Panc1 (cell line): Measurements from ENCODE around the gene PLPP7. TPM values are rescaled to one million over a fixed set of nuclear protein-coding genes. Genes with fewer than 3 reads are reported as not detected.

Experiments used
- ATAC-seq: fragments of 200-7000 bp; cut with Tn5 transposase; 2 replicates; pipeline ENCODE4 v1.9.1; 2020; ENCODE audit warnings: mild to moderate bottlenecking, moderate library complexity
- BruUV-seq: library from RNA; stranded (reverse); fragments of 400-500 nt; replicated peaks from 2 replicates; lab custom pipeline; 2021; lab: Mats Ljungman, UMichigan
- CTCF ChIA-PET: fragments of 300-600 bp; sonication (Branson Sonifier 250); formaldehyde crosslinking; loops from one replicate; lab custom pipeline; 2022; ENCODE audit warnings: antibody characterized with exemption; lab: Charles Lee
- POLR2A ChIA-PET: fragments of 300-600 bp; sonication (Branson Sonifier 250); formaldehyde crosslinking; loops from one replicate; lab custom pipeline; 2022; ENCODE audit warnings: antibody characterized with exemption; lab: Charles Lee
- DNase-seq: peaks from one replicate; pipeline ENCODE4 v3.0.0-alpha.2; 2010; ENCODE audit warnings: low read depth, low spot score
- H3K27ac ChIP-seq: 2 replicates; pipeline ENCODE4 v1.5.1; 2011; ENCODE audit warnings: mild to moderate bottlenecking, low read length, inconsistent platforms
- H3K27me3 ChIP-seq: fragments of 200-500 bp; sonication (Bioruptor generic); 2 replicates; pipeline ENCODE4 v1.6.0; 2014; ENCODE audit warnings: low read length, inconsistent platforms; ENCODE audit not compliant: control insufficient read depth, insufficient read depth
- H3K36me3 ChIP-seq: fragments of 200-500 bp; sonication (Bioruptor generic); 2 replicates; pipeline ENCODE4 v1.5.1; 2014; ENCODE audit warnings: inconsistent platforms, mild to moderate bottlenecking, low read length, moderate library complexity; ENCODE audit not compliant: control insufficient read depth, insufficient read depth
- H3K4me1 ChIP-seq: 2 replicates; pipeline ENCODE4 v1.5.1; 2011; ENCODE audit warnings: inconsistent platforms, mild to moderate bottlenecking, low read length, moderate library complexity; ENCODE audit not compliant: control insufficient read depth, insufficient read depth
- H3K4me3 ChIP-seq, 2 experiments: 2 replicates each; pipeline ENCODE4 v1.5.1; 2011 to 2012; ENCODE audit warnings: low read depth in 2 of 2, low read length in 2 of 2, mild to moderate bottlenecking in 2 of 2, inconsistent platforms in 1 of 2, moderate library complexity in 1 of 2
- H3K9me3 ChIP-seq: fragments of 200-500 bp; sonication (Bioruptor generic); 2 replicates; pipeline ENCODE4 v1.5.1; 2014; ENCODE audit warnings: low read depth, mild to moderate bottlenecking, inconsistent platforms, low read length, moderate library complexity; ENCODE audit not compliant: control insufficient read depth, insufficient read depth
- POLR2AphosphoS5 ChIP-seq: IDR thresholded peaks from 2 replicates; pipeline ENCODE4 v1.6.1; 2012; ENCODE audit warnings: mild to moderate bottlenecking, low read depth, low read length, moderate library complexity
- REST ChIP-seq, 2 experiments: IDR thresholded peaks; 2 replicates each; pipeline ENCODE4 v1.6.1; 2011 to 2012; ENCODE audit warnings: low read depth in 2 of 2, control low read depth in 1 of 2, low read length in 1 of 2, mild to moderate bottlenecking in 1 of 2, moderate library complexity in 1 of 2; ENCODE audit not compliant: insufficient read depth in 1 of 2
- SIN3A ChIP-seq: IDR thresholded peaks from 2 replicates; pipeline ENCODE4 v1.6.1; 2012; ENCODE audit warnings: low read depth, mild to moderate bottlenecking, low read length, moderate library complexity, borderline replicate concordance; ENCODE audit not compliant: insufficient read depth
- TCF7L2 ChIP-seq: IDR thresholded peaks from 2 replicates; pipeline ENCODE4 v1.6.1; 2011; ENCODE audit warnings: mild to moderate bottlenecking, low read depth, low read length, inconsistent platforms
- in situ Hi-C: cut with HindIII; loops from 2 replicates; pipeline ENCODE4 v1.10.0; 2016; ENCODE audit warnings: low sequenced_read_pairs, low pct_unique_long_range_greater_than_20kb
- intact Hi-C: fragments of 100-400 bp; cut with micrococcal nuclease; formaldehyde crosslinking; loops from one replicate; pipeline ENCODE4 v1.10.0; 2022; ENCODE audit not compliant: unreplicated experiment
- total RNA-seq: library from RNA; stranded (reverse); gene quantifications from one replicate; pipeline ENCODE4 v1.2.1, GENCODE V29; 2021; ENCODE audit not compliant: unreplicated experiment
- TF ChIP-seq, protein P1 (sequence below): fragments of 450-650 bp; IDR thresholded peaks from 2 replicates; pipeline ENCODE4 v1.5.1; 2017; ENCODE audit warnings: mild to moderate bottlenecking

The PLPP7 gene
- total RNA-seq, 1 experiment from 2014 or later: 3.3 TPM

GRCh38 chr9:131324736-131325679, 35.5 kb downstream of the PLPP7 start:
- BruUV-seq: no TSS peak
- ATAC-seq: no peak
- Histone ChIP-seq H3K9me3 (no peaks in the 10 kb centered on the region), H3K27me3 (no peaks in the 10 kb centered on the region), H3K27ac (no peak overlapping the region), H3K36me3 (no peaks in the 10 kb centered on the region), H3K4me3 (no peak overlapping the region), H3K4me1 (no peaks in the 10 kb centered on the region)
- intact Hi-C loops (no loop called here), in situ Hi-C loops (no loop called here)
- DNase-seq: no peak
- CTCF ChIA-PET: no interaction called here
- TF ChIP-seq SIN3A (no peak), POLR2AphosphoS5 (no peak), TCF7L2 (no peak), REST (IDR thresholded peaks at IDR 0.05; ENCODE audit: insufficient read depth in 1 of 2, low read depth in 2 of 2, low read length in 1 of 2) (no peak)
- TF ChIP-seq, protein P1, sequence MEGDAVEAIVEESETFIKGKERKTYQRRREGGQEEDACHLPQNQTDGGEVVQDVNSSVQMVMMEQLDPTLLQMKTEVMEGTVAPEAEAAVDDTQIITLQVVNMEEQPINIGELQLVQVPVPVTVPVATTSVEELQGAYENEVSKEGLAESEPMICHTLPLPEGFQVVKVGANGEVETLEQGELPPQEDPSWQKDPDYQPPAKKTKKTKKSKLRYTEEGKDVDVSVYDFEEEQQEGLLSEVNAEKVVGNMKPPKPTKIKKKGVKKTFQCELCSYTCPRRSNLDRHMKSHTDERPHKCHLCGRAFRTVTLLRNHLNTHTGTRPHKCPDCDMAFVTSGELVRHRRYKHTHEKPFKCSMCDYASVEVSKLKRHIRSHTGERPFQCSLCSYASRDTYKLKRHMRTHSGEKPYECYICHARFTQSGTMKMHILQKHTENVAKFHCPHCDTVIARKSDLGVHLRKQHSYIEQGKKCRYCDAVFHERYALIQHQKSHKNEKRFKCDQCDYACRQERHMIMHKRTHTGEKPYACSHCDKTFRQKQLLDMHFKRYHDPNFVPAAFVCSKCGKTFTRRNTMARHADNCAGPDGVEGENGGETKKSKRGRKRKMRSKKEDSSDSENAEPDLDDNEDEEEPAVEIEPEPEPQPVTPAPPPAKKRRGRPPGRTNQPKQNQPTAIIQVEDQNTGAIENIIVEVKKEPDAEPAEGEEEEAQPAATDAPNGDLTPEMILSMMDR: no peak
- POLR2A ChIA-PET: no interaction called here

DNA sequence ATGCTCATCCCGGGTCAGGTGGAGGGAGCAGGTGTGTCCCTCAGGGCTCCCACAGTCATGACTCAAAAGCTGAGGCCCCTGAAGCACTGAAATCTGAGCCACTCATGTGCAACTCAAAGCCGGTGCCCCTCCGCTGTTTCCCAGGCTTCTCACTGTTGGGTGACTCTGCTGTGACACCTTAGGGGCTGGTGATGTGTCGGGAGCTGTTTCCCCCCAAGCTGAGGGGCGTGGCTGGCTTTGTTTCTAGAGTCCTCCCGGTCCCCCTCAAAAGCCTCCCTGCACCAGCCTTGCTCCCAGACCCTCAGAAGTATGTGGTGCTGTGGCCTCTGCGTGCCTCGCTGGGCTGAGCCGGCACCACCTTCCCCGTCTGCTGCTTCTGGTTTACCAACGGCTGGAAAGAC, 39.7 kb downstream of the PLPP7 start:
- CTCF ChIA-PET: no interaction called here

More for the DNA sequence above, 39.7 kb downstream of the PLPP7 start:
- Histone ChIP-seq H3K4me1 (no peaks in the 10 kb centered on the region), H3K9me3 (no peaks in the 10 kb centered on the region), H3K27ac (no peak overlapping the region), H3K27me3 (no peaks in the 10 kb centered on the region), H3K4me3 (no peak overlapping the region), H3K36me3 (no peaks in the 10 kb centered on the region)
- intact Hi-C loops: no loop called here
- no peak for ATAC-seq
- no peak for TF ChIP-seq SIN3A
- POLR2A ChIA-PET: no interaction called here
- DNase-seq: no peak
- in situ Hi-C loops: no loop called here
- BruUV-seq: no TSS peak
